GM21360 (cell line): ENCODE results near the gene TRIM2.
"Not testable (repeated sequence)": the region's sequence is repeated elsewhere in the genome, so short reads cannot be mapped to it uniquely, and the experiment has no call there.

Experiments
- ATAC-seq: cut with Tn5 transposase; IDR thresholded peaks from one replicate; pipeline ENCODE4 v1.9.1; 2021; ENCODE audit warnings: mild to moderate bottlenecking, moderate library complexity; ENCODE audit not compliant: unreplicated experiment

Gene TRIM2

GRCh38 chr4:153189016-153189801, 15.0 kb upstream of the TRIM2 start:
- ATAC-seq: no peak

GRCh38 chr4:153191795-153192363, 12.4 kb upstream of the TRIM2 start:
- no peak for ATAC-seq

GRCh38 chr4:153197301-153197700, 6.9 kb upstream of the TRIM2 start:
- ATAC-seq: no peak

- no peak for ATAC-seq
Measured at GRCh38 chr4:153198719-153199118, 5.5 kb upstream of the TRIM2 start.

GRCh38 chr4:153203746-153204145, 497 bp upstream of the TRIM2 start:
- ATAC-seq: not testable (repeated sequence)

GRCh38 chr4:153204728-153205648, 745 bp downstream of the TRIM2 start:
- no peak for ATAC-seq

- no peak for ATAC-seq
Measured at GRCh38 chr4:153205757-153206156, 1.5 kb downstream of the TRIM2 start.

GRCh38 chr4:153206534-153206933, 2.3 kb downstream of the TRIM2 start:
- ATAC-seq: no peak

- ATAC-seq: no peak
Measured at GRCh38 chr4:153207027-153207426, 2.8 kb downstream of the TRIM2 start.

GRCh38 chr4:153207567-153207966, 3.3 kb downstream of the TRIM2 start:
- no peak for ATAC-seq

- ATAC-seq: no peak
Measured at GRCh38 chr4:153209410-153209809, 5.2 kb downstream of the TRIM2 start.

GRCh38 chr4:153210727-153211126, 6.5 kb downstream of the TRIM2 start:
- no peak for ATAC-seq

GRCh38 chr4:153211986-153212728, 7.9 kb downstream of the TRIM2 start:
- ATAC-seq: no peak

- no peak for ATAC-seq
Measured at GRCh38 chr4:153212736-153213135, 8.5 kb downstream of the TRIM2 start.

- ATAC-seq: no peak
Measured at GRCh38 chr4:153215921-153216320, 11.7 kb downstream of the TRIM2 start.

GRCh38 chr4:153216546-153216945, 12.3 kb downstream of the TRIM2 start:
- no peak for ATAC-seq

- no peak for ATAC-seq
Measured at GRCh38 chr4:153217440-153217839, 13.2 kb downstream of the TRIM2 start.

- ATAC-seq: no peak
Measured at GRCh38 chr4:153218961-153219360, 14.7 kb downstream of the TRIM2 start.

GRCh38 chr4:153220682-153221395, 16.6 kb downstream of the TRIM2 start:
- no peak for ATAC-seq
